Breast epithelium (tissue), 3 donors: ENCODE data around the gene GRIK3.

Experiments used
- CTCF ChIP-seq, 3 donors: fragments of 450-650 bp; IDR thresholded peaks; one replicate each; pipeline ENCODE4 v1.5.1; 2016 to 2017; ENCODE audit warnings: antibody characterized with exemption in 3 of 3, mild to moderate bottlenecking in 3 of 3, moderate library complexity in 3 of 3
- POLR2A ChIP-seq: fragments of 450-650 bp; IDR thresholded peaks from one replicate; pipeline ENCODE4 v1.6.1; 2016; ENCODE audit warnings: antibody characterized with exemption, mild to moderate bottlenecking, moderate library complexity
- POLR2AphosphoS5 ChIP-seq, 3 donors: sonication (generic); formaldehyde crosslinking; IDR thresholded peaks; one replicate each; pipeline ENCODE4 v1.6.1; 2017; ENCODE audit warnings: antibody characterized with exemption in 3 of 3

- TF ChIP-seq CTCF (IDR thresholded peaks at IDR 0.05) (no peak), POLR2A (no peak), POLR2AphosphoS5 (IDR thresholded peaks at IDR 0.05) (no peak)
Measured at GRCh38 chr1:36964830-36965229, 69.5 kb downstream of the GRIK3 start.
